Panc1 (cell line): Measurements from ENCODE around the gene PRDM12.

Source experiments
- CTCF ChIP-seq: fragments of 450-650 bp; IDR thresholded peaks from 2 replicates; pipeline ENCODE4 v1.5.1; 2017; ENCODE audit warnings: mild to moderate bottlenecking
- POLR2AphosphoS5 ChIP-seq: IDR thresholded peaks from 2 replicates; pipeline ENCODE4 v1.6.1; 2012; ENCODE audit warnings: mild to moderate bottlenecking, low read depth, low read length, moderate library complexity
- REST ChIP-seq, 2 experiments: IDR thresholded peaks; 2 replicates each; pipeline ENCODE4 v1.6.1; 2011 to 2012; ENCODE audit warnings: low read depth in 2 of 2, control low read depth in 1 of 2, low read length in 1 of 2, mild to moderate bottlenecking in 1 of 2, moderate library complexity in 1 of 2; ENCODE audit not compliant: insufficient read depth in 1 of 2
- SIN3A ChIP-seq: IDR thresholded peaks from 2 replicates; pipeline ENCODE4 v1.6.1; 2012; ENCODE audit warnings: low read depth, mild to moderate bottlenecking, low read length, moderate library complexity, borderline replicate concordance; ENCODE audit not compliant: insufficient read depth

DNA sequence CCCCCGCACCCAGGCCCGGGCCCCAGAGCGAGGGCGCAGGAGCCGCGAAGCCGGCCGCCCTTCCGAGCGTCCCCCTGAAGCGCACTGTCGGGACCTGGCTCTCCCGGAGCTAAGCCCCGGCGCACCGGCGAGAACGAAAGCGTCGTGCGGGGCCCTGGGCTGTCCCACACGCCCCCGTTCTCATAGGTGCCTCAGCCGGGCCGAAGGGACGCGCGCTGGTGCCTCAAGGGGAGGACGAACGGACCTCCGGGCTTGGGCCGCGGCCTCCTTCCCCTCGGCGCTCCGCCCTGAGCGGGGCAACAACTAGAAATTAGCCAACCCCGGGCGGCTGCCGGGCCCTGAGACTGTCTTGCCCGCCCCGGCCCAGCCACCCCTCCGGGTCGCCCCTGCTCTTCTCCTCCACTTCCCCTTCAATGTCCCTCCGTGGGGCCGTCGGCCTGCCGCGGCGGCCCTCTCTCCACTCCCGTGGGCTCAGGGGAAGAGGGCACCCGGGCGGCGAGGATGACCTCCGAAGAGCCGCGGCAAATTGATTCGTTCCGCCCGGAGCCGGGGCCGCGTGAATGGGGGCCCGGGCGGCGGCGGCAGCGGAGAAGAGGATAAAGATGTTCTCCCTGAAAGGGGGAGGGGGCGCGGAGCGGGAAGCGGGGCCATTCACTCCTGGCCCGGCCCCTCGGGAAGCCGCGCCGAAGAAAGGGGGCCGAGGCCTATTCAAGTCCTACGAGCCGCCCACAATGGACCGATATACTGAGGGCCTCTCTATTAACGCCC, 3.5 kb upstream of the PRDM12 start:
- TF ChIP-seq CTCF (no peak), POLR2AphosphoS5 (no peak), REST (IDR thresholded peaks at IDR 0.05; ENCODE audit: insufficient read depth in 1 of 2, low read depth in 2 of 2, low read length in 1 of 2) (no peak), SIN3A (no peak)
